Measurements from ENCODE around the gene BNC1.
A peak's percentile ranks its signal among the peaks of the same experiment; 100 is the strongest.
"Not testable (repeated sequence)": the region's sequence is repeated elsewhere in the genome, so short reads cannot be mapped to it uniquely, and the experiment has no call there.

Gene BNC1

GRCh38 chr15:83293201-83293600 lies 8.7 kb upstream of the BNC1 start:
- DNase-seq, result no peak

- no peak for DNase-seq
These were observed 7.9 kb upstream of the BNC1 start for GRCh38 chr15:83292317-83292716.

- no peak for DNase-seq
These were observed 5.8 kb upstream of the BNC1 start for GRCh38 chr15:83290236-83290635.

GRCh38 chr15:83289160-83289559 lies 4.7 kb upstream of the BNC1 start:
- DNase-seq, result no peak

GRCh38 chr15:83288381-83288801 lies 3.9 kb upstream of the BNC1 start:
- no peak for DNase-seq

- no peak for DNase-seq
These were observed 3.1 kb upstream of the BNC1 start for GRCh38 chr15:83287541-83288027.

GRCh38 chr15:83285979-83286553 lies 1.6 kb upstream of the BNC1 start:
- DNase-seq, result no peak

GRCh38 chr15:83285284-83285978 lies 967 bp upstream of the BNC1 start:
- no peak for DNase-seq

GRCh38 chr15:83283813-83284558 lies 478 bp downstream of the BNC1 start:
- DNase-seq, result no peak

GRCh38 chr15:83283138-83283812 lies 1.2 kb downstream of the BNC1 start:
- no peak for DNase-seq

GRCh38 chr15:83282776-83283137 lies 1.7 kb downstream of the BNC1 start:
- no peak for DNase-seq

GRCh38 chr15:83282141-83282540 lies 2.3 kb downstream of the BNC1 start:
- DNase-seq, result no peak

GRCh38 chr15:83278191-83278590 lies 6.3 kb downstream of the BNC1 start:
- DNase-seq, result no peak

GRCh38 chr15:83276661-83277060 lies 7.8 kb downstream of the BNC1 start:
- DNase-seq, result no peak

GRCh38 chr15:83275412-83275811 lies 9.1 kb downstream of the BNC1 start:
- DNase-seq, result no peak

GRCh38 chr15:83270176-83270575 lies 14.3 kb downstream of the BNC1 start:
- DNase-seq, result no peak

GRCh38 chr15:83268147-83268546 lies 16.3 kb downstream of the BNC1 start:
- no peak for DNase-seq

GRCh38 chr15:83262594-83263315 lies 21.7 kb downstream of the BNC1 start:
- no peak for DNase-seq

GRCh38 chr15:83262181-83262580 lies 22.3 kb downstream of the BNC1 start:
- not testable (repeated sequence) for DNase-seq

- no peak for DNase-seq
These were observed 33.7 kb downstream of the BNC1 start for GRCh38 chr15:83250781-83251180.

- DNase-seq, result no peak
These were observed 35.5 kb downstream of the BNC1 start for GRCh38 chr15:83249030-83249343.

- DNase-seq, result peak; percentile 3
These were observed 36.1 kb downstream of the BNC1 start for GRCh38 chr15:83248151-83249029.

Measured in GDM1 (cell line).